T-helper 2 cell treated with Interferon-gamma antibody and Interleukin-4, amounts not matched to agents 100 ng/mL and 5 ng/mL, for 36 hours (primary cell): ENCODE measurements around the gene RPTOR. TPM values are rescaled to one million over a fixed set of nuclear protein-coding genes. Genes with fewer than 3 reads are reported as not detected.

Experiments
- intact Hi-C: fragments of 100-400 bp; cut with micrococcal nuclease; formaldehyde crosslinking; loops from one replicate; pipeline ENCODE4 v1.15.1; 2023
- total RNA-seq: library from RNA; stranded (reverse); gene quantifications from 2 replicates; pipeline ENCODE4 v1.2.3, GENCODE V29; 2022

RPTOR gene
- total RNA-seq, 1 donor from 2014 or later, result 78.5 TPM

DNA sequence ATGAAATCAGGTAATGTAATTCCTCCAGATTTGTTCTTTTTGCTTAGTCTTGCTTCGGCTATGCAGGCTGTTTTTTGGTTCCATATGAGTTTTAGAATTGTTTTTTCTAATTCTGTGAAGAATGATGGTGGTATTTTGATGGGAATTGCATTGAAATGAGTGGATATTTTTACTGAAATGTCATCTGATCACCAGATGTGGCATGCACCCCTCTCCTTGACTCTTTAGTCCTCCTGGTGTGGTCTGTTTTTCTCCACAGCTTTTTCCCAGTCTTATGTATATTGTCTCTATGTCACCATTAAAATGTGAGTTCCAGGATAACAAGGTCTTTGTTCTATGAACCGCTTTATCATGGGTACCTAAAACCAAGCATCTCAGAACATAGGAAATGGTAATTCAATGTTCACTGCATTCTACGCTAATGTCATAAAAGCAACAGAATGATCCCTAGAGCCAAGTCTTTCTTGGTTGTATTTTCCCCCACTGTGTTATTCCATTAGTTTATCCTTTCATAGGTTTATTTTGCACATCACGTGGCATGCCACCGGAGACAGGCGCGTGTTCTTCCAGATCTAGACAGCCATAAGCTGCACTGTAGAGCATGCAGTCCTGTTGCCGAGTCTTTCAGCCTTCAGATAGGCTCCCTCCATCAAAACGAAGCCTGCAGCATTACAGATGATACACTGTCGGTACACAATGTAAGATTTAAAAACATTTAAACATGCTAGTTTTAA lies 172.5 kb downstream of the RPTOR start:
- intact Hi-C loops, result no loop called here

DNA sequence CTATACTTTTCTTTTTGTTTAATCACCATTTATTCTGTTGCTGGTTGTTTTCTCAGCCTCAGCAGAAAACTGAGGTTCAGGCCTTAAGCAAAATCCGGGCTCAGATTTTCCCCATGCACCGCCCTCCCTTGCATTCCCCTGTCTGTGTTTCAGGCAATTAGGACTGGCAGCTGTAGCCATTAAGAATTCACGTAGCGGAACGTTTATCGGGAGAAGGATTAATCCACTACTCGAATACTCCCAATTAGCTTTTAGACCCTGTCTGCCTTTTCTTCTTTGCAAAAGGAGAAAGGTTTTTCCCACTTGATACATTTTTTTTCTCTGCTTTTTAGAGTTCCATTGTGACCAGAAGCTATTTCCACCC lies 173.1 kb downstream of the RPTOR start:
- intact Hi-C loops, result no loop called here

DNA sequence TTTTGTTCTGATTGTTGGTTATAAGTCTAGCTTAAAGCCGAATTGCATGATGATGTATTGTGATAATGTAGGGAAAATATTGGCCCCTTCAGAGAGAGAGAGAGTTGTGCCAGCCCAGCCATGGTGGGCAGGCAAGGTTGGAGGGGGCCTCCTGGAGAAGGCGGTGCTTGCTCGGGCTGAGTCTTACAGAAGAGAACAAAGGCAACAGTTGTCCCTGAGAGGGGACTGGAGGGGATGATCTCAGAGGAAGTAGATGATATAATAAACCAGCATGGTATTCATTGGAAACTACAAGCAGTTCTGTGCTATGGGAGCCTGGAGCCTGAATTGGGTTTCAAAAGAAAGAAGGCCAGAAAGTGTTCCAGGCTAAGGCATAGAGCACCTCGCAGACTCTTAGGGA lies 173.8 kb downstream of the RPTOR start:
- intact Hi-C loops, result no loop called here

DNA sequence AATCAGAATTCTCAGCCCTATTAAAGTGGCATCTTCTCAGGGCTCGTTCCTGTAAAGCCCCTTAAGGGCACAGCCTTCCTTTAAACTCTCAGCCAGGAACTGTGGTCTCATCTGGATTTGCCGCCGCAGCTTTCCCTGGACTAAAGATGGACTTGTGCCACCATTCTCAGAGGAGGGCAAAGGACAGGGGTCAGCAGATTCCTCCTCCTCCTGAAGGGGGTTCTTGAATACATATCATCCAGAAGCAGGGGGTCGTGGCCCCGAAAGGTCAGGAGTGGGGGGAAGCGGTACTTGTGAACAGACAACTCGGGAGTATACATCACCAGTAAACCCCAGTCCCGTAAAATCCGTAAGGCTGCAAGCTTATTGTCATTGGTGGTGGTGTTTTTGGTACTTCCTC lies 174.8 kb downstream of the RPTOR start:
- intact Hi-C loops, result no loop called here

DNA sequence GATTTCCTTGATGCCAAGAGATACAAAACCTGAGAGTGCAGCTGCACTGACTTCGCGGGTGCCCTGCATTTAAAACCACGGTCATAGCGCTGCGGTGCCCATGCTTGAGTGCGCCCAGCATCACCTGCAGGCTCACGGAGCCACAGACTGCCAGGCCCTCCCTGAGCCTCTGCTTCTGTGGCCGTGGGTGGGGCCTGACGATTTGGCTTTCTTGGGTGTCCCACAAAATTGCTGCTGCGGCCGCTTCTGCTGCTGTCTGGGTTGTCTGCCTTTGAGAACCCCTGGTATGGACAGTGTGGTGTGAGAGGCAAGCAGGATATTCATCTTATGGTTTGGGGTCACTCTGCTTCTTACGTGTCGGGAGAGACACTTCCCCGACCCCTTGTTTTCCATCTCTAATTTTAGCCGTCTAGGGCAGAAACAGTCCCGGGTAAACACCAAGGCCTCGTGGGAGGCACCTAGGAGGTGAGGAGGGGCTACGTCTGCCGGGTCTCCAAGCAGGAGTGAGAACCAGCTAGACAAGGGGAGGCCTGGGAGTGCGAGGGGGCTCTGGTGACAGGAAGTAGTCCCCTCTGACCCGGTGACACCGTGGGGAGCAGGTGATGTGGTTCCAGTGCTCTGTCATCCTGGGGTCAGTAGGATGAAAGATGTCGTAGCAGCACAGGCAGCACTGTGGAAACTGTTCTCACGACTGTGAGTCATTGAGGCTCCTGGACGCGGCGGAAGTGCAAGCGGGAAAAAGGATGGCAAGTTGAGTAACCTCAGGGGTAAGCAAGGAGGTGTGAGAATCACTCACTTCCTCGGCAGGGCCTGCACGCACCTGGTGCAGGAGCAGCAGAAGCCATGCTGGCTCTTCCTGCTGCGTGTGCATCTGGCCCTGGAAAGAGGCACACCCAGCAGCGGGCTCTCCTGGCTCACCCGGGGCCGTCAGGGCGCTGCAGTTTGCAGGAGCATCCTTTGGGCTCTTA lies 176.3 kb downstream of the RPTOR start:
- intact Hi-C loops, result no loop called here

DNA sequence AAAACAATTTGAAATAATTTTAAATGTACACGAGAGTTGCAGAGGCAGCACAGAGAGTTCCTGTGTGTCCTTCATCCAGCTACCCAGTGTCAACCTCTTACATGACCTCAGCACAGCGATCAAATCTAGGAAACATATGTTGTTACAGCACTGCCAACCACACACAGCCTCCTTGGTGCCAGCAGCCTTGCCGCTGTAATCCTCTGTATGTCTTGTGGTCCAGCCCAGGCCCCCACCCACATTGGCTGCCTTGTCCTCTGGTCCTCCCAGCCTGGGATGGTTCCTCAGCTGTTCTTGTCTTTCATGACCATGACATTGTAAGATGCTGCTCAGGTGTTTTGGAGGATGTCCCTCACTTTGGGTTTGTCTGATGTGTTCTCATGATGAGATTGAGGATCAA lies 178.0 kb downstream of the RPTOR start:
- intact Hi-C loops, result no loop called here

DNA sequence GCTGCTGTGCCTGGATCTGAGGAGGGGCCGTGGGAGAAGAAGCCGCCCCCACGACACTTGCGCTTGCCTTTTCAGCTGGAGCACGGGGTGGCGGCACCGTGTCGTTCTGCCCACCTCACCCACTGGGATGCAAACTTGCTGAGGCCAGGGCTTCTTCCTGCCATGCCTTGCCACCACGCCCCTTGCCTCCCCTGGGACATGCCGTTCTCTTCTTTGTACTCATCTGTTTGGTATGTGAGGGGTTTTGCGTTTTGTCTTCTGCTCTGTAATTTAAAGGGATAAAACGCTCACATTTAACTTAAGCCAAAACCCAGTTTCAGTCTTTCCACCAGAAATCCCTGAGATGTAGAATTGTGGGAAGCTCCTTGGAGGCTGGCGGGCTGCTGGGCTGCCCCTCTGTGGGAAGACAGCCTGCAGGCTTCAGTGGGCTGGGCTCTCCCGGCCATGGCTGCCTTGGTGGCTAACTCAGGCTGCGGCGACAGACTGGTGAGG lies 180.2 kb downstream of the RPTOR start:
- intact Hi-C loops, result no loop called here

DNA sequence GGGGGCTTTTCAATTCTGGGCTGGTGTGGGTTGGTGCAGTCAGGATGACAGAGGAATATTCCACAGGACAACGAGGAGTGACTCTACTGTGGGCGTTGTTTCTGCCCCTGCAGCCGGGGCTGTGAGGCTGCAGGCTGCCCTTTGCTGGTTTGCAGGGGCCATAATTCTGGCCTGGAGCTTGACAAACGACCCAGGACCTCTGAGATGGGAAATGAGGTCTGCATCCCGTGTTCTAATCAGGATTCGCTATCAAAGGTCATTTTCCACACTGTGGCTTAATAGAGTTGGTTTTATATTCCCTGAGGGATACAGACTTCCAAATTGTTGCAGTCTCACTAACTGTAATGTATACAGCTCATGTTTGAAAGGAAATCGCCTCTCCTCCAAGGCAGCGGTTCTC lies 180.9 kb downstream of the RPTOR start:
- intact Hi-C loops, result no loop called here

DNA sequence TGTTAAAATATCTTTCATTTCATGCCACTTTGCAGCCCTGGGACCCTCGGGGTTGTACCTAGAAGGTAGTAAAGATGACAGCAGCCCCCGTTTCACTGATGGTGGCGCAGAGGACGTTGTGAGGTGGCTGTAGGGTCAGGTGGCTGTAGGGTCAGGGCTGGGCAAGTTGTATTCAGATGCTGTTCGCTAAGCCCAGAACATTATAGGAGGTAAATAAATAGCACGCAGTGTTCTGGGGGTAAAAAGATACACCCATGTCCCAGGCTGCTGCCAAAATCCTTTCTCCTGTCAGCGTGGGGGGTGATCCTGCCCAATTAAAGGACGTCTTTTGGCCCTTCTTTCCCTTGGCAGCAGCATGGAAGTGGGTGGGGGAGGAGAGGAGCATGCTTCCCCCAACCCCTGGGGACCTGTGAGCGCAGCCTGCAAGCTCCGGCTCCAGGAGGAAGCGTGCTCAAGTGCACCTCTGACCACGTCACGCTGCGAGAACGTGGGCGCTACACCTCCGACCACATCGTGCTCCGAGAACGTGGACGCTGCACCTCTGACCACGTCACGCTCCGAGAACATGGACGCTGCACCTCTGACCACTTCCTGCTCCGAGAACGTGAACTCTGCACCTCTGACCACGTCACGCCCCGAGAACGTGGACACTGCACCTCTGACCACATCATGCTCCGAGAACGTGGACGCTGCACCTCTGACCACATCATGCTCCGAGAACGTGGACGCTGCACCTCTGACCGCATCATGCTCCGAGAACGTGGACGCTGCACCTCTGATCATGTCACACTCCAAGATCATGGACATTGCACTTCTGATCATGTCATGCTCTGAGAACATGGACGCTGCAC lies 182.1 kb downstream of the RPTOR start:
- intact Hi-C loops, result no loop called here

DNA sequence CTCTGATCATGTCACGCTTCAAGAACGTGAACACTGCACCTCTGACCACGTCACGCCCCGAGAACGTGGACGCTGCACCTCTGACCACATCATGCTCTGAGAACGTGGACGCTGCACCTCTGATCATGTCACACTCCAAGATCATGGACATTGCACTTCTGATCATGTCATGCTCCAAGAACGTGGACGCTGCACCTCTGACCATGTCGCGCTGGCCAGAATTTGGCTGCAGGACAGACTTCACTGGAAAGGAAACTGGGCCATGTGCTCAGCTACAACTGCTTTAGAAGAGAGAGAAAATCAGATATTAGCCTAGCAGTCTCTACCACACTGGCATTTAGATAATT lies 182.7 kb downstream of the RPTOR start:
- intact Hi-C loops, result no loop called here

DNA sequence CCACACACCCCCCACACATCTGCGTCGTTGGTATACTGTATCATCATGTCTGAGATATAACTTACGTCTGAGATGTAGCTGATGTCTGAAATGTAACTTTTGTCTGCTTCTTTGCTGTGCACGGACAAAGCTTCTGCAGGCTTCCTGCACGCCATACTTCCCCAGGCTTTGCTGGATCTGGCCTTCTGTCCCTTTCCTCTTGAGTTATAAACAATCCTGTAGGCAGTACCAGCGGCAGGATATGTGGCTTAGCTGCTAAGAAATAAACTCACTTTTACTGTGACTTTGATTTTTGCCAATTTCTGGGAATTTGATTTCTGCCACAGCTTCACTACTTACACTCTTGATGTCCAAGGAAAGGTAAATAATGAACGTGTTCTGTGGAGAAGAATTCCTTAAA lies 184.4 kb downstream of the RPTOR start:
- intact Hi-C loops, result no loop called here

DNA sequence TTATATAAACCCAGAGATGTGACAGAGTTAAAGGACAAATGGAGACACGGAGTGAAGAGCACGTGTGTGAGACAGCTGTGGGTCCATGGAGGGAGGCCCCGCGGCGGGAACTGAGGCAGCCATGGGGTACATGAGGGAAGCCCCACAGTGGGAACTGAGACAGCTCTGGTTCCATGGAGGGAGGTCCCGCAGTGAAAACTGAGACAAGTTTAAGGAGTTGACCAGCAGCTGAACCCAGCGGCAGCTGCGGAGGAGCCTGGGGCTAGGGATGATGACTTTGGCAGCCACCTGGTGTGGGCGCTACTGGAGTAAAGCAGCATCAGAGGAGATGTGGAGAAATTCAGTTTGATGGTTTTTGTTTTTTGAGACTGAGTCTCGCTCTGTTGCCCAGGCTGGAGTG lies 185.1 kb downstream of the RPTOR start:
- intact Hi-C loops, result no loop called here

DNA sequence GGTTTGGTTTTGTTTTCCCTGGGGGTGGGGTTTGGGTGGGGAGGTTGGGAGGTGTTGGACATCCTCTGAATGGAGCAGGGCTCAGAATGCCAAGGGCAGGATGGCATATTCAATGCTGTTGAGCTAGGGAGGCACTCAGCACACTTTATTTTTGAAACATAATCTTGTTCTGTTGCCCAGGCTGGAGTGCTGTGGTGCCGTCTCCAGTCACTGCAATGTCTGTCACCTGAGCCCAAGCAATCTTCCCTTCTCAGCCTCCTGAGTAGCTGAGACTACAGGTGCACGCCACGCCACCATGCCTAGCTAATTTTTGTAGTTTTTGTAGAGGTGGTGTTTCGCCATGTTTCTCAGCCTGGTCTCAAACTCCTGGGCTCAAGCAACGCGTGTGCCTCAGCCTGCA lies 186.1 kb downstream of the RPTOR start:
- intact Hi-C loops, result no loop called here

DNA sequence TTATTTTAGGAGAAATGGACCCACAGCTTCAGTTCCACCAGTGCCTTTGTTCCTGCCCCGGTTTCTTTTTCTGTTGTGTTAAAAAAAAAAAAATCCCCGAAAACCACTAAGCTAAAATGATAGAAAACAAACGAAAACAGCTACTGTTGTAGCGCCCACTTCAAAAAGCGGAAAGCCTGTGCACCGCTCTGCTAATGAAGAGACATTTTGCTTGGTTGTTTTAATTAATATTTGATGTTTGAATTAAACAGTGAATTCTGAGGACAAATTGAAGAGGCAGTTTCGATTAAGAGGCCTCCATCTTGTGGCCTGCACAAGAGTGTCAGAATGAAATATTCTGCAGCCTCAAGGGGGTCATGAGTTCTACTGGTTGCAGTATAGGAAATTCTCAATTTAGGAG lies 186.7 kb downstream of the RPTOR start:
- intact Hi-C loops, result no loop called here

DNA sequence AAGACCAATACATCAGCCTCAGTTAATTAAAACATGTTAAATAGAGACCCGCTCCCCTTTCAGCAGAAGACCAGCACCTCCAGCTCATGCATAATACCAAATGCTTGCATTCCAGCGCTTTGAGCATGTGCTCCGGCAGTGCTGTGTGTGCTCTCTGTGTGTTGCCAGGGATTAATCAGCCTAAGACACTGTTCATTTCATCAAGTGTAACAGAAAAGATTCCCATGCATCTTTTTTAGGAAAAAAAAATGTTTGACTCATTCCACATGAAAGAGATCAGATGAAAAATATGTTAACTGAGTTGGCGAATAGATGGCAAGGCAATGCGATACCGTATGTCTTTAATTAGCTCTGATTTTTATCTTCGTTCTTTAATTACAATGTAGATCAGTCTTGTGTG lies 187.6 kb downstream of the RPTOR start:
- intact Hi-C loops, result no loop called here

DNA sequence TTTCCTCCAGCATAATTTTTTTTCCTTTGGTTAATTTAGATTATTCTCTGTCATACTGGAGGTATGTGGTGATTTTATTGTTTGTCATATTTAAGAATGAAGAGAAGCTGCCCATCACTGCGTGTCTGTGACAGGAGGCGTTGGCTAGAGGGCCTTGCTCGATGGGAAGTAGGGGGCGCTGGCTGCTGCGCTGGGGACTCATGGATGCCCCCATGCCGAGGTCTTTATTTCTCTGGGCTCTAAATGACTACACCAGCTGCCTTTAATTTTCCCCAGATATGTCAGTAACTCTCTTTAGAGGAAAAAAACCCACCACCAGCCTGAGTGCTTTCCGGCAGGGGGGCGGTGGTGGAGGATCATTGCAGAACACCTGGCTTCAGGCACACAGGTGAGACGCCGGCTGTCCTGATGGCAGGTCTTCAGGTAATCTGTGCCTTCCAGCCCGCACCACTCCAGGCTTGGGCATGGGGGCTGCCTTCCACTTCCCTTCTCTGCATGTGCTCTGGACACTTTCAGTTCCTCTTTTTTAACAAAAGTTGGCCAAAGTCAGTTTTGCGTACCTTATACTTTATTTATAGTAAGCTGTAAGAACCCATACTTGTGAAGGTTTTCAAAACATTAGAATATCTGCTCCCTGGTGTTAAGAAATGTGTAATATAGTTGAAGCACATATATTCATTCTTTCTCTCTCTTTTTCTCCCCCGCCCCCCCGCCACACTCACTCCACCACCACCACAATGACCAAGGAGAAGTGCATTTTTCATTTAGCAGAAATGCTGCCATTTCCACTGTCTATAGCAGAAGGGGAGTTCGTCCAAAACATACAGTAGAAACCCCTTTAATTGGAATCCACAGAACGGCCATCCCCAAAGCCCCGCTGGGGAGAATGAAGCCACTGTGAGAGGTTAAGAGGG lies 192.7 kb downstream of the RPTOR start:
- intact Hi-C loops, result no loop called here

DNA sequence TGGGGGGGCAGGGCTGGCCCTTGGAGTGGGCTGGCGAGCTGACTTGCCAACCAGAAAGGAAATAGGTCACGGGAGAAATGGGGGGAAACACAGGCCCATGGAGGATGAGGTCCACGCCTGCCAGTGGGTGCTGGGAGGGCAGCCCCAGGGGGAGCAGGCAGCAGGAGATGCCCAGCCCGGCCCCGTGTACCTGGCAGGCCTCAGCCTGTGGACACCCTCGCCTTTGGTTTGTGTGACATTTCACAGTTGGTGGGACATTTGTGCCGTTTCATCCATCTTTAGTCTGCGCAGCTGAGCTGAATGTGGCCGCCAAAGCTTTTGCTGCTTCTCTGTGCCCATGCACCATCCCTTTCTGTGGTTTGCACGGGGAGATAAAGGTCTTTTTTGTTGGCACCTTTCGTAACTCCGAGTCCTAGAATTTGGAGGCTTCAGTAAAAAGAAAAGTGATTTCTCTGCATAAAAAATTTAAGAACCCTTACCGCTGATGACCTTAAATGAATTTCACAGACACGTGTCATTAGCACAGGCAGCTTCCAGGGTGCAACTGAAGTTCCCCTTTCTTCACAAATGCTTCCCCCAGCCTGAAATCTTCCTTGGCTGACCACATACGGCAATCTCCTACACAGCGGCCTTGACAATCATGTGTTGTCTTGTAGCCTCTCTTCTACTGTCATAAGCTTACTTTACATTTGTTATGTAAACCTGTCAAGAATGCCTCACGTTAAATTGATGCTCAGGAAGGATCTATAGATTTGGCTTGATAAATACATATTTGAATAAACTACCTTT lies 193.6 kb downstream of the RPTOR start:
- intact Hi-C loops, result no loop called here

DNA sequence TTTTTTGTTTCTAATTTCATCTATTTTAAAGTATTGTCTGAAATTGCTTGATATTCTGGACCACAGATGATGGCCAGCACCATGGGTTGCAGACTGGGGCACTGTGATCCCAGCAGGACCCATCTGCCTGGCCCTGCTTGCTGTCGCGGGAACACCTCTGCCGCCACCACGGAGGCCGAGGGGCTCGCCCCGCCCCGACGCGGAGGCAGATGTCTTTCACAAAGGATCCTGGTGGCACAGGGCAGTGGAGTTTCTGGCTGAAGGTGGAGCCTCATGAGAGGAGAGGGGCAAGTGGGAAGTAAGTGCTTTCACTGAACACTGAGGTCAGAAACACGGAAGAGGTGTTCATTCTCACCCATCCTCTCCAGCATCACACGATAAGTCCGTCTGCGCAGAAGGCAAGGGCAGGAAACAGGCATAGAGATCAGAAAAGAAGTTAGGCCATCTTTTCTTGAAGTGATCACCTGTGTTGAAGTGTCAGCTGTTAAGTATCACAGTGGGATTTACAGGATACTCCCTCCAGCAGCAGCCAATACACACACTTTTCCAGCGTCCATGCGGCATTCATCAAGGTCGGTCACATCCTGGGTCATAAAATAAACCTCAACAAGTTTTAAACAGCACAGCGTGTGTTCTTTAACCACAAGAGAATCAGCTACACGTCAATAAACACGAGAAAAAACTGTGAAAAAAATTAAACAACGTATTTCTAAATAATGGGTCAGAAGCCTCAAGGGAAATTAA lies 194.5 kb downstream of the RPTOR start:
- intact Hi-C loops, result no loop called here

DNA sequence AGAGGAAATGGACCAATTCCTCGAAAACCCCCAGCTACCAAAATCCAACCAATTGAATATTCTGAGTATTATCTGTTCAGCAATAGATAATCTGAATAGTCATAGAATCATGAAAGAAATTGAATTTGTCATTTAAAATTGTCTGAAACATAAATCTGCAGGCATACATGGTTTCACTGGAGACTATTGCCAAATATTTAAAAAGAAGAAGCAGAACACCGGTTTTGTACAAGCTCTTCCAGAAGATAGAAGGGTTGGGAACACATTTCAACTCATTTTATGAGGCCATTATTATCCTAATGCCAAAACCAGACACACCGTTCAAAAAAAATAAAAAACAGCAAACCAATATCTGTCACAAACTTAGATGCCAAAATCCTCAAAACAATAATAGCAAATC lies 195.5 kb downstream of the RPTOR start:
- intact Hi-C loops, result no loop called here
